ENCODE data around the gene ARSI. TPM values are rescaled to one million over a fixed set of nuclear protein-coding genes. Genes with fewer than 3 reads are reported as not detected.

ARSI gene
- total and polyA plus RNA-seq, 2 donors (not counting 3 experiments of a cell fraction or from before 2014, with no cell fraction given): 0.17 to 0.20 TPM

- POLR2A ChIA-PET: no interaction called here
- dilution Hi-C loops (cut with MboI; ENCODE audit: extremely low pct_ligation_motif_present, low sequenced_read_pairs): no loop called here
- Histone ChIP-seq H3K9ac (replicated peaks; ENCODE audit: extremely low read depth, insufficient read depth, low read length) (no peak overlapping the region), H3K27me3 (ENCODE audit: control insufficient read depth in 2 of 2, insufficient read depth in 2 of 2, low read length in 2 of 2) (peaks cover 38 to 39% of the 10 kb centered on the region in 2 experiments), H3K36me3 (ENCODE audit: control insufficient read depth in 2 of 2, extremely low read depth in 1 of 2, insufficient read depth in 2 of 2, low read length in 2 of 2) (no peaks in the 10 kb centered on the region), H2AFZ (ENCODE audit: low read depth, low read length) (no peak overlapping the region), H3K4me3 (replicated peaks in 1 of 3; ENCODE audit: insufficient read depth in 1 of 3, low read depth in 1 of 3, low read length in 3 of 3) (no peak overlapping the region), H3K9me1 (replicated peaks; ENCODE audit: control insufficient read depth, extremely low read depth, insufficient read depth, low read length) (no peaks in the 10 kb centered on the region), H3K27ac (ENCODE audit: insufficient read depth, low read depth, low read length) (no peak overlapping the region), H3K4me1 (ENCODE audit: control insufficient read depth, extremely low read depth, insufficient read depth, low read length) (no peaks in the 10 kb centered on the region), H3K9me3 (replicated peaks; ENCODE audit: control insufficient read depth, insufficient read depth, low read length) (no peaks in the 10 kb centered on the region), H3K79me2 (ENCODE audit: control insufficient read depth, insufficient read depth, low read length) (no peaks in the 10 kb centered on the region), H3K4me2 (ENCODE audit: insufficient read depth, low read length) (no peak overlapping the region), H4K20me1 (replicated peaks; ENCODE audit: control insufficient read depth, extremely low read depth, insufficient read depth, low read length) (no peaks in the 10 kb centered on the region)
- CTCF ChIA-PET: no interaction called here
- FAIRE-seq (no peak), DNase-seq (ENCODE audit: low read depth, low spot score) (no peak)
- intact Hi-C loops (cut with micrococcal nuclease): no loop called here
- no TSS peak for BruUV-seq (replicated peaks)
- TF ChIP-seq GATA2 (IDR thresholded peaks at IDR 0.05; ENCODE audit: insufficient read depth, insufficient read length, low read depth, low read length) (no peak), POLR2AphosphoS5 (IDR thresholded peaks at IDR 0.05; ENCODE audit: insufficient read depth, low read depth, low read length) (no peak), FOS (IDR thresholded peaks at IDR 0.05; ENCODE audit: borderline replicate concordance, insufficient read depth, low read length) (no peak), JUN (IDR thresholded peaks at IDR 0.05; ENCODE audit: borderline replicate concordance, insufficient read depth, insufficient read length, low read depth) (no peak), EZH2 (IDR thresholded peaks at IDR 0.05; ENCODE audit: borderline replicate concordance, low read depth, low read length, severe bottlenecking) (no peak), MYC (IDR thresholded peaks at IDR 0.05; ENCODE audit: low read depth, low read length) (no peak)
- TF ChIP-seq, protein P1, sequence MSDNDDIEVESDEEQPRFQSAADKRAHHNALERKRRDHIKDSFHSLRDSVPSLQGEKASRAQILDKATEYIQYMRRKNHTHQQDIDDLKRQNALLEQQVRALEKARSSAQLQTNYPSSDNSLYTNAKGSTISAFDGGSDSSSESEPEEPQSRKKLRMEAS (IDR thresholded peaks at IDR 0.05; ENCODE audit: insufficient read depth, insufficient read length): no peak
- TF ChIP-seq, protein P2, sequence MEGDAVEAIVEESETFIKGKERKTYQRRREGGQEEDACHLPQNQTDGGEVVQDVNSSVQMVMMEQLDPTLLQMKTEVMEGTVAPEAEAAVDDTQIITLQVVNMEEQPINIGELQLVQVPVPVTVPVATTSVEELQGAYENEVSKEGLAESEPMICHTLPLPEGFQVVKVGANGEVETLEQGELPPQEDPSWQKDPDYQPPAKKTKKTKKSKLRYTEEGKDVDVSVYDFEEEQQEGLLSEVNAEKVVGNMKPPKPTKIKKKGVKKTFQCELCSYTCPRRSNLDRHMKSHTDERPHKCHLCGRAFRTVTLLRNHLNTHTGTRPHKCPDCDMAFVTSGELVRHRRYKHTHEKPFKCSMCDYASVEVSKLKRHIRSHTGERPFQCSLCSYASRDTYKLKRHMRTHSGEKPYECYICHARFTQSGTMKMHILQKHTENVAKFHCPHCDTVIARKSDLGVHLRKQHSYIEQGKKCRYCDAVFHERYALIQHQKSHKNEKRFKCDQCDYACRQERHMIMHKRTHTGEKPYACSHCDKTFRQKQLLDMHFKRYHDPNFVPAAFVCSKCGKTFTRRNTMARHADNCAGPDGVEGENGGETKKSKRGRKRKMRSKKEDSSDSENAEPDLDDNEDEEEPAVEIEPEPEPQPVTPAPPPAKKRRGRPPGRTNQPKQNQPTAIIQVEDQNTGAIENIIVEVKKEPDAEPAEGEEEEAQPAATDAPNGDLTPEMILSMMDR (IDR thresholded peaks at IDR 0.05; ENCODE audit: extremely low read depth in 1 of 2, insufficient read depth in 1 of 2, low read depth in 1 of 2, low read length in 2 of 2): no peak
Observed at GRCh38 chr5:150301170-150301505, 1.6 kb downstream of the ARSI start.

Data from endothelial cell of umbilical vein (primary cell).